ENCODE data around the gene RBM42. TPM values are rescaled to one million over a fixed set of nuclear protein-coding genes. Genes with fewer than 3 reads are reported as not detected.

RBM42 gene
- total and polyA plus RNA-seq, 2 experiments from 2014 or later = 74.7 to 82.5 TPM

DNA sequence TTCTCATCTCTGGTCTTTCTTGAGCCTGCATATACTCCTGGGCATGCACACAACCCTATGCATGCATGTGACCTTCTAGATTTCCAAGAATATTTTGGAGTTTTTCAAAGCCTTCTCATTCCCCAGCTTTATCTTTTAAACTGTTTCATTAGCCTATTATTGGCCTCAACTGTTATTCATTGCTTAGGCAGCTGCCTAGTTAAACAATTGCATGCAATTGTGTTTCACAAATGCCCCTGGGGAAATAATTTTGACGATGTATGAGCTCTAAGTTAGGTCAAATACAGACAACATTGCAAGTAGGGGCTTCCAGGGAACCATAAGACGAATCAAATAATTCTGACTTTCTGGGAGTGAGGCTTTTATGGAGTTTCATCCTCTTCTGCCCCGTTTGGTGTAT is 35.1 kb downstream of the RBM42 start:
- whole genome bisulfite sequencing, 2 experiments (ENCODE audit: low coverage in 1 of 2, low lambda C conversion rate in 2 of 2, missing lambda C conversion rate in 2 of 2) = 59 to 63% methylated on average over 3 of the region's 3 CpGs
- DNase-seq = no peak

GRCh38 chr19:35665157-35665556 is 36.3 kb downstream of the RBM42 start:
- no peak for DNase-seq
- no peak overlapping the region for H3K27ac ChIP-seq
- H3K9ac ChIP-seq = no peak overlapping the region
- no peaks in the 10 kb centered on the region for H4K20me1 ChIP-seq (ENCODE audit: insufficient read depth)
- H3K36me3 ChIP-seq (ENCODE audit: low read depth) = no peaks in the 10 kb centered on the region
- H3K9me2 ChIP-seq (ENCODE audit: insufficient read depth) = no peaks in the 10 kb centered on the region
- TF ChIP-seq EZH2phosphoT487 (IDR thresholded peaks at IDR 0.05; ENCODE audit: insufficient read depth, low read depth) (no peak), EZH2 (IDR thresholded peaks at IDR 0.05; ENCODE audit: insufficient read depth, poor library complexity, severe bottlenecking) (no peak)
- no peaks in the 10 kb centered on the region for H3K79me2 ChIP-seq (ENCODE audit: insufficient read depth)
- H3K4me1 ChIP-seq (ENCODE audit: insufficient read depth) = no peaks in the 10 kb centered on the region
- H2AFZ ChIP-seq = no peak overlapping the region
- in situ Hi-C loops (cut with MboI) = no loop called here
- H3K4me2 ChIP-seq (ENCODE audit: unreplicated experiment) = no peak overlapping the region
- H3K4me3 ChIP-seq = no peak overlapping the region
- 0 out of 2 replicates have a peak, but pooled peaks cover 8% of the 10 kb centered on the region for H3K27me3 ChIP-seq (replicated peaks; ENCODE audit: insufficient read depth)
- 78 to 79% methylated on average over 23 to 24 of the region's 24 CpGs for WGBS, 2 experiments (ENCODE audit: low coverage in 1 of 2, low lambda C conversion rate in 2 of 2, missing lambda C conversion rate in 2 of 2)
- H3K9me3 ChIP-seq (ENCODE audit: low read depth) = no peaks in the 10 kb centered on the region
- peaks cover 14% of the 10 kb centered on the region for H3F3A ChIP-seq (ENCODE audit: insufficient read depth)

More for the DNA sequence above, 35.1 kb downstream of the RBM42 start:
- no peaks in the 10 kb centered on the region; the same call in 1 of the 2 replicates for H3K36me3 ChIP-seq (ENCODE audit: low read depth)
- H3K9me2 ChIP-seq (ENCODE audit: insufficient read depth) = no peaks in the 10 kb centered on the region
- 0 out of 2 replicates have a peak, but pooled peaks cover 4% of the 10 kb centered on the region for H3K27me3 ChIP-seq (replicated peaks; ENCODE audit: insufficient read depth)
- no peak overlapping the region for H3K4me2 ChIP-seq (ENCODE audit: unreplicated experiment)
- no peak for TF ChIP-seq EZH2 (IDR thresholded peaks at IDR 0.05; ENCODE audit: insufficient read depth, poor library complexity, severe bottlenecking)
- TF ChIP-seq EZH2phosphoT487 (IDR thresholded peaks at IDR 0.05; ENCODE audit: insufficient read depth, low read depth) = no peak
- no peak overlapping the region for H2AFZ ChIP-seq
- H3K9me3 ChIP-seq (ENCODE audit: low read depth) = no peaks in the 10 kb centered on the region
- H4K20me1 ChIP-seq (ENCODE audit: insufficient read depth) = no peaks in the 10 kb centered on the region
- H3F3A ChIP-seq (ENCODE audit: insufficient read depth) = peaks cover 16% of the 10 kb centered on the region
- no peak overlapping the region for H3K9ac ChIP-seq
- H3K79me2 ChIP-seq (ENCODE audit: insufficient read depth) = no peaks in the 10 kb centered on the region
- in situ Hi-C loops (cut with MboI) = no loop called here
- H3K27ac ChIP-seq = no peak overlapping the region
- no peak overlapping the region for H3K4me3 ChIP-seq
- H3K4me1 ChIP-seq (ENCODE audit: insufficient read depth) = no peaks in the 10 kb centered on the region

DNA sequence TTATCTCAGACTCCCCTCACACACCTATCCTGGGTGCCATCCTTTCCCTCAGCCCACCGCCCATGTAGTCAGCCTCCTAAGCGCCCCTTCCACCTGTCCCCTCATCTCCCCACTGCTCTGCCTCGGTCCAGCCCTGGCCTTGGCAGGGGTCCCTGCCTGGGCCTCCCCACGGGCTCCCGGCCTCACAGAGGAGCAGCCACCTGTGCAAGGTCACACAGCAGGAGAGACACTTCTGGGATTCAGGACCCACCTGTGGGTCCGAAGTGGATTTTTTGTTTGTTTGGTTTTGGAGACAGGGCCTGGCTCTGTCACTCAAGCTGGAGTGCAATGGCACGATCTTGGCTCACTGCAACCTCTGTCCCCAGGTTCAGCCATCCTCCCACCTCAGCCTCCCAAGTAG is 36.8 kb downstream of the RBM42 start:
- in situ Hi-C loops (cut with MboI) = no loop called here
- H2AFZ ChIP-seq = no peak overlapping the region
- 0 out of 2 replicates have a peak, but pooled peaks cover 8% of the 10 kb centered on the region for H3K27me3 ChIP-seq (replicated peaks; ENCODE audit: insufficient read depth)
- H4K20me1 ChIP-seq (ENCODE audit: insufficient read depth) = no peaks in the 10 kb centered on the region
- H3K9ac ChIP-seq = no peak overlapping the region
- H3K4me3 ChIP-seq = no peak overlapping the region
- peaks cover 9% of the 10 kb centered on the region; the same call in 1 of the 2 replicates for H3F3A ChIP-seq (ENCODE audit: insufficient read depth)
- 52 to 54% methylated on average over 7 of the region's 7 CpGs for WGBS, 2 experiments (ENCODE audit: low coverage in 1 of 2, low lambda C conversion rate in 2 of 2, missing lambda C conversion rate in 2 of 2)
- no peaks in the 10 kb centered on the region for H3K36me3 ChIP-seq (ENCODE audit: low read depth)
- no peak for DNase-seq
- H3K9me2 ChIP-seq (ENCODE audit: insufficient read depth) = no peaks in the 10 kb centered on the region
- no peak overlapping the region for H3K27ac ChIP-seq
- no peaks in the 10 kb centered on the region for H3K79me2 ChIP-seq (ENCODE audit: insufficient read depth)
- H3K4me1 ChIP-seq (ENCODE audit: insufficient read depth) = no peaks in the 10 kb centered on the region
- TF ChIP-seq EZH2phosphoT487 (IDR thresholded peaks at IDR 0.05; ENCODE audit: insufficient read depth, low read depth) (no peak), EZH2 (IDR thresholded peaks at IDR 0.05; ENCODE audit: insufficient read depth, poor library complexity, severe bottlenecking) (no peak)
- H3K9me3 ChIP-seq (ENCODE audit: low read depth) = no peaks in the 10 kb centered on the region
- no peak overlapping the region for H3K4me2 ChIP-seq (ENCODE audit: unreplicated experiment)

DNA sequence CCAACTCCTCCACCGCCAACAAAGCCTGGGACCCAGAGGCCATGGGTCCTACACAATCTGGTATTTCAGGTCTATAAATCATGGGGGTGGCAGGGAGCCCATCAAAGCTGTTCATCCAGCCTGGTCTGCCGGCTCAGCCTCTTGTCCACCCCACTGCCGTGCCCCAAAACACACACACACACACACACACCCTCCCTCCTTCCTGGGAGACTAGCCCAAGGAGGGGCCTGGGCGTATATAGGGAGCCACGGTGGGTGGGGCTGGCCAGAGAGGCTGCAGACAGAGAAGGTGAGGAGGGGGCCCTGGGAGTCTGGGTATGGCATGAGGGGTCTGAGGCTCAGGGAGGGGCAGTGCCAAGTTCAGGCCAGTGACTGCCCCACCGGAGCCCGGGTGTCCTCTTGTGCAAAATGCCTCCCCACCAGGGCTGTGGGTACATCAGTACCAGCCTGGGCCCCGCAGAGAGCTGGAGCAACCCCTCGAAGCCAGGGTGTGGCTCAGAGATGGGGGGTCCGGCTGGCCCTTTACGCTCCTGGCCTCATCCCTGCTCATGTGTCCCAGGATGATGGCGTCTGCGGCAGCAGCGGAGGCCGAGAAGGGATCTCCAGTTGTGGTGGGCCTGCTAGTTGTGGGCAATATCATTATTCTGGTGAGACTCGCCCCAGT is 37.5 kb downstream of the RBM42 start, which contains the start of gene UPK1A:
UPK1A (plus strand) TSS at position 267 of the 663 bp plus-strand sequence; CDS start at position 563, 296 bp downstream.
- TF ChIP-seq EZH2phosphoT487 (IDR thresholded peaks at IDR 0.05; ENCODE audit: insufficient read depth, low read depth) (no peak), EZH2 (IDR thresholded peaks at IDR 0.05; ENCODE audit: insufficient read depth, poor library complexity, severe bottlenecking) (no peak)
- Histone ChIP-seq H3K9ac (no peak within 1 kb of the TSS), H3K4me1 (ENCODE audit: insufficient read depth) (no peaks in the 10 kb centered on the region), H3K4me3 (no peak within 1 kb of the TSS), H4K20me1 (ENCODE audit: insufficient read depth) (no peaks in the 10 kb centered on the region), H3K27ac (no peak within 1 kb of the TSS), H3K36me3 (ENCODE audit: low read depth) (no peaks in the 10 kb centered on the region), H3F3A (ENCODE audit: insufficient read depth) (0 out of 2 replicates have a peak, but pooled peaks cover 1% of the 10 kb centered on the region), H3K9me2 (ENCODE audit: insufficient read depth) (no peaks in the 10 kb centered on the region), H3K79me2 (ENCODE audit: insufficient read depth) (no peaks in the 10 kb centered on the region), H3K27me3 (replicated peaks; ENCODE audit: insufficient read depth) (peaks cover 8% of the 10 kb centered on the region; the same call in 1 of the 2 replicates), H3K9me3 (ENCODE audit: low read depth) (no peaks in the 10 kb centered on the region), H3K4me2 (ENCODE audit: unreplicated experiment) (no peak within 1 kb of the TSS), H2AFZ (no peak within 1 kb of the TSS)
- DNase-seq = no peak
- in situ Hi-C loops (cut with MboI) = no loop called here
- WGBS, 2 experiments (ENCODE audit: low coverage in 1 of 2, low lambda C conversion rate in 2 of 2, missing lambda C conversion rate in 2 of 2) = 59 to 60% methylated on average over 15 to 16 of the region's 16 CpGs
